NT2/D1 (cell line): Measurements from ENCODE around the gene FOXO3.

ENCODE experiments used
- DNase-seq: peaks from one replicate; pipeline ENCODE4 v3.0.0-alpha.2; 2011; ENCODE audit warnings: low read depth, low spot score
- H3K27me3 ChIP-seq: 2 replicates; pipeline ENCODE4 v1.6.0; 2011; ENCODE audit warnings: mild to moderate bottlenecking; ENCODE audit not compliant: insufficient read length, insufficient read depth
- H3K36me3 ChIP-seq: 2 replicates; pipeline ENCODE4 v1.6.1; 2011; ENCODE audit warnings: mild to moderate bottlenecking, low read length, mixed read lengths; ENCODE audit not compliant: insufficient read depth, insufficient read length
- H3K4me1 ChIP-seq: 2 replicates; pipeline ENCODE4 v1.5.1; 2011; ENCODE audit not compliant: insufficient read depth, insufficient read length
- H3K4me3 ChIP-seq: 2 replicates; pipeline ENCODE4 v1.5.1; 2011; ENCODE audit warnings: low read depth; ENCODE audit not compliant: insufficient read length
- H3K9ac ChIP-seq: 2 replicates; pipeline ENCODE4 v1.6.0; 2011; ENCODE audit warnings: low read depth; ENCODE audit not compliant: insufficient read length
- H3K9me3 ChIP-seq: 2 replicates; pipeline ENCODE4 v1.5.1; 2011; ENCODE audit warnings: mild to moderate bottlenecking, low read length; ENCODE audit not compliant: insufficient read depth
- SUZ12 ChIP-seq: IDR thresholded peaks from 2 replicates; pipeline ENCODE4 v1.6.1; 2011; ENCODE audit not compliant: insufficient read length, insufficient read depth; ENCODE audit errors: extremely low read depth
- YY1 ChIP-seq: IDR thresholded peaks from 2 replicates; pipeline ENCODE4 v1.6.1; 2011; ENCODE audit not compliant: insufficient read length, insufficient read depth
- ZNF274 ChIP-seq: IDR thresholded peaks from 2 replicates; pipeline ENCODE4 v1.6.1; 2011; ENCODE audit warnings: mild to moderate bottlenecking, low read depth, low read length

FOXO3 gene

GRCh38 chr6:108710030-108710429 is 149.3 kb downstream of the FOXO3 start:
- Histone ChIP-seq H3K9ac (no peak overlapping the region), H3K36me3 (no peaks in the 10 kb centered on the region), H3K27me3 (no peaks in the 10 kb centered on the region), H3K4me3 (no peak overlapping the region), H3K9me3 (no peaks in the 10 kb centered on the region), H3K4me1 (peaks cover 2% of the 10 kb centered on the region)
- DNase-seq = no peak
- no peak for TF ChIP-seq YY1
- no peak for TF ChIP-seq SUZ12
- no peak for TF ChIP-seq ZNF274

- TF ChIP-seq ZNF274 (no peak), YY1 (no peak), SUZ12 (no peak)
- no peak overlapping the region for H3K4me3 ChIP-seq
Measured at GRCh38 chr6:108710551-108710950, 149.8 kb downstream of the FOXO3 start.

GRCh38 chr6:108711071-108711470 is 150.4 kb downstream of the FOXO3 start:
- Histone ChIP-seq H3K36me3 (no peaks in the 10 kb centered on the region), H3K9ac (no peak overlapping the region), H3K4me1 (peaks cover 2% of the 10 kb centered on the region), H3K4me3 (no peak overlapping the region), H3K27me3 (no peaks in the 10 kb centered on the region), H3K9me3 (no peaks in the 10 kb centered on the region)
- no peak for DNase-seq
- TF ChIP-seq ZNF274 = no peak
- no peak for TF ChIP-seq YY1
- no peak for TF ChIP-seq SUZ12

More at GRCh38 chr6:108710551-108710950, 149.8 kb downstream of the FOXO3 start:
- Histone ChIP-seq H3K27me3 (no peaks in the 10 kb centered on the region), H3K4me1 (peaks cover 2% of the 10 kb centered on the region), H3K36me3 (no peaks in the 10 kb centered on the region), H3K9me3 (no peaks in the 10 kb centered on the region), H3K9ac (no peak overlapping the region)
- no peak for DNase-seq

- H3K27me3 ChIP-seq = no peaks in the 10 kb centered on the region
- no peak overlapping the region for H3K4me3 ChIP-seq
- peaks cover 2% of the 10 kb centered on the region for H3K4me1 ChIP-seq
- TF ChIP-seq SUZ12 (no peak), ZNF274 (no peak), YY1 (no peak)
- no peak overlapping the region for H3K9ac ChIP-seq
- no peak for DNase-seq
- H3K36me3 ChIP-seq = no peaks in the 10 kb centered on the region
- no peaks in the 10 kb centered on the region for H3K9me3 ChIP-seq
Measured at GRCh38 chr6:108711826-108712225, 151.1 kb downstream of the FOXO3 start.

- Histone ChIP-seq H3K36me3 (no peaks in the 10 kb centered on the region), H3K9ac (no peak overlapping the region), H3K4me1 (peaks cover 6% of the 10 kb centered on the region), H3K27me3 (no peaks in the 10 kb centered on the region), H3K9me3 (no peaks in the 10 kb centered on the region), H3K4me3 (no peak overlapping the region)
- TF ChIP-seq SUZ12 (no peak), YY1 (no peak), ZNF274 (no peak)
- DNase-seq = no peak
Measured at GRCh38 chr6:108712946-108713345, 152.2 kb downstream of the FOXO3 start.

GRCh38 chr6:108714101-108714765 is 153.5 kb downstream of the FOXO3 start:
- H3K4me3 ChIP-seq = no peak overlapping the region
- no peaks in the 10 kb centered on the region for H3K27me3 ChIP-seq
- no peak overlapping the region for H3K9ac ChIP-seq
- TF ChIP-seq ZNF274 = no peak
- no peak for TF ChIP-seq SUZ12
- no peak for TF ChIP-seq YY1
- H3K9me3 ChIP-seq = no peaks in the 10 kb centered on the region
- DNase-seq = no peak
- H3K36me3 ChIP-seq = no peaks in the 10 kb centered on the region
- peaks cover 6% of the 10 kb centered on the region for H3K4me1 ChIP-seq

- Histone ChIP-seq H3K4me3 (no peak overlapping the region), H3K9ac (no peak overlapping the region), H3K9me3 (no peaks in the 10 kb centered on the region), H3K36me3 (no peaks in the 10 kb centered on the region), H3K4me1 (peaks cover 6% of the 10 kb centered on the region), H3K27me3 (no peaks in the 10 kb centered on the region)
- TF ChIP-seq ZNF274 (no peak), SUZ12 (no peak), YY1 (no peak)
- DNase-seq = no peak
Measured at GRCh38 chr6:108714766-108715414, 154.2 kb downstream of the FOXO3 start.
